Forelimb muscle (tissue), 1 donor: Measurements from ENCODE around the gene ZNF546. TPM values are rescaled to one million over a fixed set of nuclear protein-coding genes. Genes with fewer than 3 reads are reported as not detected.
"Not testable (repeated sequence)": the region's sequence is repeated elsewhere in the genome, so short reads cannot be mapped to it uniquely, and the experiment has no call there.

Experiments
- DNase-seq: peaks from one replicate; pipeline ENCODE4 v3.0.0-alpha.2; 2013; ENCODE audit warnings: low read depth
- polyA plus RNA-seq: library from polyadenylated mRNA; unstranded; fragments of 120-200 nt; gene quantifications from one replicate; pipeline ENCODE4 v1.2.1, GENCODE V29; 2013; ENCODE audit not compliant: insufficient read length

ZNF546 gene
- polyA plus RNA-seq, 1 donor, result 4.6 TPM

- no peak for DNase-seq
Measured at GRCh38 chr19:39986643-39987042, 10.2 kb upstream of the ZNF546 start.

- DNase-seq, result no peak
Measured at GRCh38 chr19:39987167-39987566, 9.7 kb upstream of the ZNF546 start.

DNA sequence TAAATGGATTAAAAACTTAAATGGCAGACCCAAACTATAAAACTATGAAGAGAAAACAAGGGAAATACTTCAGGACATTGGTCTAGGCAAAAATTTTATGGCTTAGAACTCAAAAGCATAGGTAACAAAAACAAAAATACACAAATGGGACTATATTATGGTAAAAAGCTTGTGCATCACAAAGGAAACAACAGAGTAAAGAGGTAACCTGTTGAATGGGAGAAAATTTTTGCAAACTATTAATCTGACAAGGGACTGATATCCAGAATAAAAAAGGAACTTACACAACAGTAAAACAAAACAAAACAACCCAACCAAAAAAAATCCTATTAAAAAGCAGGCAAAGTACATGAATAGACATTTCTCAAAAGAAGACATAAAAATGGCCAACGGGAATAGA lies 9.3 kb upstream of the ZNF546 start:
- no peak for DNase-seq

- DNase-seq, result no peak
Measured at GRCh38 chr19:39993605-39994004, 3.3 kb upstream of the ZNF546 start.

DNA sequence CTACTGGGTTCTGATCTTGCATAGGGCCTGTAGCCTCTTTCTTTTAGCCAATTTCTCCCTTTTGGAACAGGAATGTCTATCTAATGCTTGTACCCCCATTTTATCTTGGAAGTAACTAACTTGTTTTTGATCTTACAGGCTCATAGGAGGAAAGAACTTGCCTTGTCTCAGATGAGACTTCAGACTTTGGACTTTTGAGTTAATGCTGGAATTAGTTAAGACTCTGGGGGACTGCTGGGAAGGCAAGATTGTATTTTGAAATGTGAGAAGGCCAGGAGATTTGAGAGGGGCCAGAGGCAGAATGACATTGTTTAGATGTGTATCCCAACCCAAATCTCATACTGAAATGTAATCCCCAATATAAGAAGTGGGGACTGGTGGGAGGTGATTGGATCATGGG lies 2.5 kb upstream of the ZNF546 start:
- DNase-seq, result no peak

GRCh38 chr19:39995794-39996193 lies 1.1 kb upstream of the ZNF546 start:
- no peak for DNase-seq

DNA sequence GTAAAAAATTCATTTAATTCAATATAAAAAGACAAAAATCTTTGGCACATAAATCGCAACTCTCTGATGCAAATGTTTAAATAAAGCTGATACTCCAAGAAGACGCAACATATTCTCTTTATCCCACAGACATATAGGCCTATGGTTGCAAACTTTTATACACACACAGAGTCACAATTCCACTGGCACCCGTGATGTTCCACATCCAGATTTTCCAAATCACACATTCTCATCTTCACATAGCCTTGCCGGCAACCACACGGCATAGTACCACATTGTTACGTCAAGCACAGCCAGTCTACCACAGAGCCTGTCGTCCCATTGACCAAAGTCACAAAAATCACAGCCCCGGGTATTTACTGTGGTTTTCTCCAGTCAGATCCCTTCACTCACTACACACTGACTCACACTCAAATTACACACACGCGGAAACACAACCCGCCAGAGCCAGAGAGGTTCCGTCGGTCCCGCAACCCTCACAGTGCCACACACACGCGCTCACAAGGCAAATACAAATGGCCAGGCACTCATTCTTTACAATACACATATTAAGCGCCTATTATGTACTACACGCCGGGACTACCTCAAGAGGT lies 546 bp upstream of the ZNF546 start:
- DNase-seq, result no peak

DNA sequence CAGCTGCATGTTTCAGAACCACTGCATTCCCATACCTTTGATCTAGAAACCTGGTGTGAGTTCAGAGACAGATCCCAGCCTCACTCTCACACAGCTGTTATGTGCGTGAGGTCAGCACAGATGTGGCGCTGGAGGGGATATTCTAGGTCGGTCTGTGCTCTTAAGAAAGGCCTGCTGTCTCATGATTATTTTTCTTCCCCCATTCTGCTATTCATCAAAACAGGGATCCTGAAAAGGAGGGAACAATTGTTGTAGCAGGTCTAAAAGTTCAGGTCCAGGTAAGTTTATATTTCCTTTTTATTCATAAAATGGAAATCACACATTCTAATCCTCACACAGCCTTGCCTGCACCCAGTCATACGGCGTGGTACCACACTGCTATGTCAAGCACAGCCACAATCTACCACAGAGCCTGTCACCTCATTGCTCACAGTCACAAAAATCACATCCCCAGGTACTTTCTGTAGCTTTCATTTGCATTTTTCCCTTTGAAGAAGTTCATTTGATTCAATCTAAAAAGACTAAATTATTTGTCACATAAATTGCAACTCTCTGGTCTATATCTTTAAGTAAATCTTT lies 867 bp downstream of the ZNF546 start:
- DNase-seq, result no peak

GRCh38 chr19:39998501-39998900 lies 1.6 kb downstream of the ZNF546 start:
- DNase-seq, result no peak

DNA sequence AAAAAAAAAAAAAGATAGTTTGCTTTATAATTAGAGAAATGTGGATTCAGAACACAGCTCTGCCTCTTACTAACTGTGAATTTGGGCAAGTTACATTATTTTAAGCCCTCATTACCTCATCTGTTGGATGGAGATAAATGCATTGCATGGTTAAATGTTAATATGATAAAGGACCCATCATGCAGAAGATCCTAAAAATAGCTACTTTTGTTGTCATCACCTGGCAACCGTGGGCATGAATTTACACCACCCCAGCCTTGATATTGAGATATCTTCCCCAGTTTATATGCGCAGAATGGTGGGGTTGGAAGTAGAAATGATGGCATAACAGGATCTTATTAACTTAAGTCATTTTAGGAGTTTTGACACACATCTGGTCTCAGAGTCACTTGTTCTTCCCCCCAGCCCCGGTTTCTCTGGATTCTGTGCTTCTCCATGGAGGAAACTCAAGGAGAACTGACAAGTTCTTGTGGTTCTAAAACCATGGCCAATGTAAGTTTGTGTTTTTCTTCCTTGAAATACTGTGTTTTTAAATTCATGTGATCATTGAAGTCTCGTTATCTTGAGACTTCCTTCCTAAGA lies 8.9 kb downstream of the ZNF546 start:
- no peak for DNase-seq

DNA sequence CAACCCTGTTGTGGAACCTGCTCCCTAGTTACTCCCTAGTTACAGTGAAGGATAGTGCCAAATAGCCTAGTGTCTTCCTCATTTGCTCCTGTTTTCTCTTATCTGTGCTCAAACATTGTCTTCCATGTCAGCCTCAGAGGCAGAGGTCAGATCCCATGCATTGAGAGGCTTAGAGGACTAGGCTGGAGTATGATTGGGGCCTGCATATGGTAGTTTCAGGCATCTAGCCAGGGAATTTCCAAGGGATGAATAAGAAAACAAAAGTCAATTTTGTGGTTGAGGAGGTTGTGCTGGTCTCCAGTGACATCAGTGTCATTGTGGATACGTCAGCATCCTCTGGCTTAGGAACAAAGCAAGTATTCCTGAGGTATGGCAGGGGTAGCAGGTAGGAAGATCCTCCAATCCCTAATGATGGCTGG lies 9.4 kb downstream of the ZNF546 start:
- no peak for DNase-seq

GRCh38 chr19:40009674-40010073 lies 12.8 kb downstream of the ZNF546 start:
- no peak for DNase-seq

GRCh38 chr19:40013991-40014390 lies 17.1 kb downstream of the ZNF546 start:
- DNase-seq, result no peak

DNA sequence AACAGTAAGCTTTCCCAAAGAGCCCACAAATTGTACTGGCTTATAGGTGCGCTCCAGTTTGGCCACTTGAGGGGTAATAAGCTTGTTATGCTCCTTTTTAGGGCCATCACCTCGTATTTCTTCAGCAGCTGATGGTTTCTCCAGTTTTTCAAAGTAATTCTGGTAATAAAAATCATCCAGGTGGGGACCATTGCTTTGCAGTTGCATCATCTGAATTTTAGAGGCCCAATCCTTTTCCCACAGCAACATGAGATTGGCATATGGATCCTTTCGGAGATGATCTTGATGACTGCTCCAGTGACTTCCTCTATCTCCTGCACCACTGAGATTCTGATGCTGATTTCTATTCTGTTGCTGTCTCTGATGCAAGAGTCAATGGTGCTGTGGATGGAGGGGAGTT lies 27.1 kb downstream of the ZNF546 start:
- no peak for DNase-seq

DNA sequence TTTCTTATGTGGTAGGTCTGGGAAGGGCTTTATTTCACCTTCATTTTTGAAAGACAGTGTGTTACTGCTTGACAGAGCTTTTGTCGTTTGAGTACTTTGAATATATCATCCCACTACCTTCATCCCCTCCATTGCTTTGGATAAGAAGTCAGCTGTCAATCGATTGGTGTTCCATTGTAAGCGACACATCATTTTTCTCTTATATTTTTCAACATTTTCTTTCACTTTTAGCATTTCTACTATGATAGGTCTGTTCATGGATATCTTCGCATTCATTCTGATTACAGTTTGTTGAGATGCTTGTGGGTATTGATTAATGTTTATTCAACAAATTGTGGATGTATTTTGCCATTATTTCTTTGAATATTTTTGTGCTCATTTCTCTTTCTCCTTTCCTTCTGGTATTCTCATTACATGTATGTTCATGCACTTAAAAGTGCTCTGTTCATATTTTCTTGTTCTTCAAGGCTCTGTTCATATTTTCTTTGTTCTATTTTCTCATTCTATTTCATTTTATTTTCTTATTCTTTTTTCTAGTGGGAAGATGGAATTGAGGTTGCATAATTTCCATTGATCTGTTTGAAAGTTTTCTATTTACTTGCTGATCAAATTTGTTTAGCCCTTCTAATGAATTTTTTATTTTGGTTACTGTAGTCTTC lies 29.2 kb downstream of the ZNF546 start:
- DNase-seq, result no peak

GRCh38 chr19:40026597-40026970 lies 29.7 kb downstream of the ZNF546 start:
- no peak for DNase-seq

DNA sequence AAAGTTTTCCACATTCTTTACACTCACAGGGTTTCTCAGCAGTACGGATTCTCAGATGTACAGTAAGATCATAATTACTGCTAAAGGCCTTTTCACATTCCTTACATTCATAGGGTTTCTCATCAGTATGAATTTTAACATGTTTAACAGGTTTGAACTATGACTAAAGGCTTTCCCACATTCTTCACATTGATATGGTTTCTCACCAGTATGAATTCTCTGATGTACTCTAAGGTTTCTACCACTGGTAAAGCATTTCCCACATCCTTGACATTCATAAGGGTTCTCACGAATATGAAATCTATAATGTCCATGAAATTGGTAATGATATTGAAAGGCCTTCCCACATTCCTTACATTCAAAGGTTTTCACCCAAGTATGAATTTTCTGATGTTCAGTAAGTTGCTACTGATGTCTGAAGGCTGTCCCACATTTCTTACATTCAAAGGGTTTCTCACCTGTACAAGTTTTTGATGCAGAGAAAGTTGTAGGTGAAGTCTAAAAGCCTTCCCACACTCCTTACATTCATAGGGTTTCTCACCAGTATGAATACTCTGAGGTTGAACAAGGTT lies 37.2 kb downstream of the ZNF546 start:
- no peak for DNase-seq

DNA sequence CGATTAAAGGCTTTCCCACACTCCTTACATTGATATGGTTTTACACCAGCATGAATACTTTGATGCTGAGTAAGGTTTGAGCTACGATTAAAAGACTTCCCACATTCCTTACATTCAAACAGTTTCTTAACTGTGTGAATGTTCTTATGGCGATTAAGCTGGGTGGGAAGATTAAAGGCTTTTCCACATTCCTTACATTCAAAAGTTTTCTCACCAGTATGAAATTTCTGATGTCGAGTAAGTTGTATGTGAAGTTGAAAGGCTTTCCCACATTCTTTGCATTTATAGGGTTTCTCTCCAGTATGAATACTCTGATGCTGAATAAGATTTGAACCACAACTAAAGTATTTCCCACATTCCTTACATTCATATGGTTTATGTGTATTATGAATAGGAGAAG lies 39.1 kb downstream of the ZNF546 start:
- DNase-seq, result no peak

GRCh38 chr19:40038047-40038446 lies 41.2 kb downstream of the ZNF546 start:
- DNase-seq, result not testable (repeated sequence)

DNA sequence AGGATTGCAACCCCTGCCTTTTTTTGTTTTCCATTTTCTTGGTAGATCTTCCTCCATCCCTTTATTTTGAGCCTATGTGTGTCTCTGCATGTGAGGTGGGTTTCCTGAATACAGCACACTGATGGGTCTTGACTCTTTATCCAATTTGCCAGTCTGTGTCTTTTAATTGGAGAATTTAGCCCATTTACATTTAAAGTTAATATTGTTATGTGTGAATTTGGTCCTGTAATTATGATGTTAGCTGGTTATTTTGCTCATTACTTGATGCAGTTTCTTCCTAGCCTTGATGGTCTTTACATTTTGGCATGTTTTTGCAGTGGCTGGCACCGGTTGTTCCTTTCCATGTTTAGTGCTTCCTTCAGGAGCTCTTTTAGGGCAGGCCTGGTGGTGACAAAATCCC lies 44.9 kb downstream of the ZNF546 start:
- DNase-seq, result not testable (repeated sequence)

GRCh38 chr19:40053491-40053890 lies 56.6 kb downstream of the ZNF546 start:
- no peak for DNase-seq

DNA sequence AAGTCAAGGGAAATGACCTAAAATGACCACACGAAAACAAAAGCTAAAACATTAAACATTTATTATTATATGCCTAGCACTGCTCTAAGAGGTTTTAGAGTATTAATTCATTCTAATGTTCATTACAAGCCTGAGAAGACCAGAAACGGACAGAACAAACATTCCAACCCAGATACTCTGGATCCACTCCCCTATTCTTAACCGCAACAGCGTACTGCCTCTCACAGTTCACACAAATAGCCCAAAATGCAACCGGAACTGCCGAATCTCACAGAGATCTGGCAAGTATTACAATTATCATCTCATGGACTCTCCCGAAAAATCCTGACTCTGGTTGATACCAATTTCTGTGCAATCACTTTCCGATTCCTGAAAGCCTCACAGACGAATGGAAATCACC lies 57.8 kb downstream of the ZNF546 start:
- no peak for DNase-seq

- DNase-seq, result no peak
Measured at GRCh38 chr19:40055049-40055448, 58.2 kb downstream of the ZNF546 start.
